Measurements from ENCODE around the gene KLRD1.
"Not testable (repeated sequence)": the region's sequence is repeated elsewhere in the genome, so short reads cannot be mapped to it uniquely, and the experiment has no call there.

- TF ChIP-seq ZNF274 (IDR thresholded peaks at IDR 0.05; ENCODE audit: low read depth, low read length); SUZ12 (IDR thresholded peaks at IDR 0.05; ENCODE audit: extremely low read depth, insufficient read depth, insufficient read length); YY1 (IDR thresholded peaks at IDR 0.05; ENCODE audit: insufficient read depth, insufficient read length): not testable (repeated sequence)
These were observed 30.8 kb downstream of the KLRD1 start for GRCh38 chr12:10338470-10338869.

All from NT2/D1 (cell line).